Measurements from ENCODE around the gene RNF135. TPM values are rescaled to one million over a fixed set of nuclear protein-coding genes. Genes with fewer than 3 reads are reported as not detected.
"Not testable (repeated sequence)": the region's sequence is repeated elsewhere in the genome, so short reads cannot be mapped to it uniquely, and the experiment has no call there.

Gene RNF135
- total RNA-seq, 1 experiment from 2014 or later = 11.2 TPM

DNA sequence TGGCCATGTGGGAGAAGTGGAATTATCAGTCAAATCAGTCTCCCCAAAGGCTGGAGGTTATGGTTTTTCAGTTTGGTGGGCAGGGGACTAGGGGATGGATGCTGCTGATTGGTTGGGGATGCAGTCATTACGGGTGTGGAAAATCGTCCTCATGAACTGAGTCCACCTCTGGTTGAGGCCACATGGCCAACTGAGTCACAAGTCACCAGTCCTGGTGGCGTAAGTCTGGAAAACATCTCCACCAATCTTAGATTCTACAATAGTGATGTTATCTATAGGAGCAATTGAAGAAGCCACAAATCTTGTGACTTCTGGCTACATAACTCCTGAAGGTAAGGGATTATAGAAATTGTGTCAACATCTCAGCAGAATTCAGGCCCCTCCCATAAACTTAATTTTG is 5.2 kb upstream of the RNF135 start:
- ATAC-seq (no peak), DNase-seq (ENCODE audit: low read depth, low spot score) (no peak)
- ChIA-PET POLR2A (no interaction called here), RAD21 (ENCODE audit: low non-redundant PET in 1 of 2, low total read pairs in 2 of 2, uncharacterized antibody in 2 of 2, unreplicated experiment in 2 of 2) (no interaction called here), CTCF (no interaction called here)
- TF ChIP-seq ZNF274 (IDR thresholded peaks at IDR 0.05; ENCODE audit: low read depth, low read length) (no peak), CBX3 (IDR thresholded peaks at IDR 0.05; ENCODE audit: low read depth) (no peak), SIN3A (IDR thresholded peaks at IDR 0.05; ENCODE audit: low read depth) (no peak), ZFX (IDR thresholded peaks at IDR 0.05) (no peak), TCF7L2 (IDR thresholded peaks at IDR 0.05; ENCODE audit: borderline replicate concordance, extremely low read depth, insufficient read depth, insufficient read length) (no peak), ELF1 (IDR thresholded peaks at IDR 0.05; ENCODE audit: borderline replicate concordance, low read depth) (no peak), EZH2 (IDR thresholded peaks at IDR 0.05) (no peak), EZH2phosphoT487 (IDR thresholded peaks at IDR 0.05; ENCODE audit: borderline replicate concordance) (no peak), POLR2AphosphoS5 (IDR thresholded peaks at IDR 0.05; ENCODE audit: low read depth, low read length) (no peak)
- TF ChIP-seq, protein P1, sequence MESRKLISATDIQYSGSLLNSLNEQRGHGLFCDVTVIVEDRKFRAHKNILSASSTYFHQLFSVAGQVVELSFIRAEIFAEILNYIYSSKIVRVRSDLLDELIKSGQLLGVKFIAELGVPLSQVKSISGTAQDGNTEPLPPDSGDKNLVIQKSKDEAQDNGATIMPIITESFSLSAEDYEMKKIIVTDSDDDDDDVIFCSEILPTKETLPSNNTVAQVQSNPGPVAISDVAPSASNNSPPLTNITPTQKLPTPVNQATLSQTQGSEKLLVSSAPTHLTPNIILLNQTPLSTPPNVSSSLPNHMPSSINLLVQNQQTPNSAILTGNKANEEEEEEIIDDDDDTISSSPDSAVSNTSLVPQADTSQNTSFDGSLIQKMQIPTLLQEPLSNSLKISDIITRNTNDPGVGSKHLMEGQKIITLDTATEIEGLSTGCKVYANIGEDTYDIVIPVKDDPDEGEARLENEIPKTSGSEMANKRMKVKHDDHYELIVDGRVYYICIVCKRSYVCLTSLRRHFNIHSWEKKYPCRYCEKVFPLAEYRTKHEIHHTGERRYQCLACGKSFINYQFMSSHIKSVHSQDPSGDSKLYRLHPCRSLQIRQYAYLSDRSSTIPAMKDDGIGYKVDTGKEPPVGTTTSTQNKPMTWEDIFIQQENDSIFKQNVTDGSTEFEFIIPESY (IDR thresholded peaks at IDR 0.05; ENCODE audit: extremely low read depth, insufficient replicate concordance, low read length) = no peak
- BruUV-seq (replicated peaks) = no TSS peak
- H3K36me3 ChIP-seq (ENCODE audit: control insufficient read depth in 1 of 2, insufficient read depth in 2 of 2, low read length in 2 of 2) = no peaks in the 10 kb centered on the region
- H3K4me2 ChIP-seq (ENCODE audit: low read length) = no peak overlapping the region
- H3K27me3 ChIP-seq (ENCODE audit: insufficient read depth, low read length) = no peaks in the 10 kb centered on the region
- no peak overlapping the region for H2AFZ ChIP-seq (ENCODE audit: low read depth, low read length, poor library complexity, severe bottlenecking)
- no peak overlapping the region for H3K4me3 ChIP-seq (replicated peaks in 1 of 2; ENCODE audit: low read depth in 1 of 2, low read length in 2 of 2)
- H3K27ac ChIP-seq (ENCODE audit: low read depth, low read length) = no peak overlapping the region
- peaks cover 6 to 12% of the 10 kb centered on the region in 2 experiments; a peak in 3 of 4 replicates for H3K4me1 ChIP-seq (ENCODE audit: control insufficient read depth in 1 of 2, insufficient read depth in 2 of 2, low read length in 2 of 2)
- H4K20me1 ChIP-seq (ENCODE audit: insufficient read depth) = no peaks in the 10 kb centered on the region
- H3K79me2 ChIP-seq (ENCODE audit: insufficient read depth, low read length) = no peaks in the 10 kb centered on the region
- H3K9ac ChIP-seq (ENCODE audit: low read length) = no peak overlapping the region
- no peaks in the 10 kb centered on the region for H3K9me2 ChIP-seq (ENCODE audit: insufficient read depth)
- H3K9me3 ChIP-seq (ENCODE audit: control insufficient read depth in 1 of 2, insufficient read depth in 1 of 2, low read depth in 1 of 2, low read length in 2 of 2) = no peaks in the 10 kb centered on the region
- intact Hi-C loops (cut with micrococcal nuclease) = no loop called here

DNA sequence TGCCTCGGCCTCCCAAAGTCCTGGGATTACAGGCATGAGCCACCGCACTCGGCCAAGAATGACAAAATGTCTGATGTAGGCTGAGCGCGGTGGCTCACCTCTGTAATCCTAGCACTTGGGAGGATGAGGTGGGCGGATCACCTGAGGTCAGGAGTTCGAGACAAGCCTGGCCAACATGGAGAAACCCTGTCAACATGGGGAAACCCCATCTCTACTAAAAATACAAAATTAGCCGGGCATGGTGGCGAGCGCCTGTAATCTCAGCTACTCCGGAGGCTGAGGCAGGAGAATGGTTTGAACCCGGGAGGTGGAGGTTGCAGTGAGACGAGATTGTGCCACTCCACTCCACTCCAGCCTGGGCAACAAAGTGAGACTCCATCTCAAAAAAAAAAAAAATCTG is 2.9 kb upstream of the RNF135 start:
- H3K36me3 ChIP-seq (ENCODE audit: control insufficient read depth in 1 of 2, insufficient read depth in 2 of 2, low read length in 2 of 2); H3K9ac ChIP-seq (ENCODE audit: low read length); H2AFZ ChIP-seq (ENCODE audit: low read depth, low read length, poor library complexity, severe bottlenecking); BruUV-seq (replicated peaks); H3K27ac ChIP-seq (ENCODE audit: low read depth, low read length); H4K20me1 ChIP-seq (ENCODE audit: insufficient read depth); H3K9me3 ChIP-seq (ENCODE audit: control insufficient read depth in 1 of 2, insufficient read depth in 1 of 2, low read depth in 1 of 2, low read length in 2 of 2); CTCF ChIA-PET; H3K4me3 ChIP-seq (replicated peaks in 1 of 2; ENCODE audit: low read depth in 1 of 2, low read length in 2 of 2); H3K9me2 ChIP-seq (ENCODE audit: insufficient read depth); DNase-seq (ENCODE audit: low read depth, low spot score); RAD21 ChIA-PET (ENCODE audit: low non-redundant PET in 1 of 2, low total read pairs in 2 of 2, uncharacterized antibody in 2 of 2, unreplicated experiment in 2 of 2); POLR2A ChIA-PET; H3K4me2 ChIP-seq (ENCODE audit: low read length); H3K27me3 ChIP-seq (ENCODE audit: insufficient read depth, low read length); H3K79me2 ChIP-seq (ENCODE audit: insufficient read depth, low read length); ATAC-seq; intact Hi-C loops (cut with micrococcal nuclease): not testable (repeated sequence)
- peaks cover 9 to 24% of the 10 kb centered on the region in 2 experiments; a peak in 3 of 4 replicates for H3K4me1 ChIP-seq (ENCODE audit: control insufficient read depth in 1 of 2, insufficient read depth in 2 of 2, low read length in 2 of 2)

All from HCT116 (cell line).